GM12878 (cell line): ENCODE data around the gene PGM5.

Source experiments
- GABPA ChIP-seq: IDR thresholded peaks from 2 replicates; pipeline ENCODE4 v1.6.1; 2014; ENCODE audit warnings: antibody characterized with exemption, low read depth, mild to moderate bottlenecking, inconsistent platforms
- JUND ChIP-seq: IDR thresholded peaks from 2 replicates; pipeline ENCODE4 v1.6.1; 2012; ENCODE audit warnings: low read depth, mild to moderate bottlenecking, low read length, improper control_type of control experiment, moderate library complexity
- KDM1A ChIP-seq: fragments of 200-600 bp; sonication (generic); IDR thresholded peaks from 2 replicates; pipeline ENCODE4 v1.6.1; 2016; ENCODE audit warnings: borderline replicate concordance
- POLR2AphosphoS5 ChIP-seq: IDR thresholded peaks from 2 replicates; pipeline ENCODE4 v1.6.1; 2011; ENCODE audit warnings: mild to moderate bottlenecking, low read length, inconsistent platforms
- TAF1 ChIP-seq: IDR thresholded peaks from 2 replicates; pipeline ENCODE4 v1.6.1; 2011; ENCODE audit warnings: mild to moderate bottlenecking, low read depth, low read length, borderline replicate concordance
- TF ChIP-seq, protein P1 (sequence below): fragments of 450-650 bp; IDR thresholded peaks from 2 replicates; pipeline ENCODE4 v1.6.1; 2018; ENCODE audit warnings: mild to moderate bottlenecking, low read depth, moderate library complexity; ENCODE audit not compliant: partially characterized antibody

- TF ChIP-seq, protein P1, sequence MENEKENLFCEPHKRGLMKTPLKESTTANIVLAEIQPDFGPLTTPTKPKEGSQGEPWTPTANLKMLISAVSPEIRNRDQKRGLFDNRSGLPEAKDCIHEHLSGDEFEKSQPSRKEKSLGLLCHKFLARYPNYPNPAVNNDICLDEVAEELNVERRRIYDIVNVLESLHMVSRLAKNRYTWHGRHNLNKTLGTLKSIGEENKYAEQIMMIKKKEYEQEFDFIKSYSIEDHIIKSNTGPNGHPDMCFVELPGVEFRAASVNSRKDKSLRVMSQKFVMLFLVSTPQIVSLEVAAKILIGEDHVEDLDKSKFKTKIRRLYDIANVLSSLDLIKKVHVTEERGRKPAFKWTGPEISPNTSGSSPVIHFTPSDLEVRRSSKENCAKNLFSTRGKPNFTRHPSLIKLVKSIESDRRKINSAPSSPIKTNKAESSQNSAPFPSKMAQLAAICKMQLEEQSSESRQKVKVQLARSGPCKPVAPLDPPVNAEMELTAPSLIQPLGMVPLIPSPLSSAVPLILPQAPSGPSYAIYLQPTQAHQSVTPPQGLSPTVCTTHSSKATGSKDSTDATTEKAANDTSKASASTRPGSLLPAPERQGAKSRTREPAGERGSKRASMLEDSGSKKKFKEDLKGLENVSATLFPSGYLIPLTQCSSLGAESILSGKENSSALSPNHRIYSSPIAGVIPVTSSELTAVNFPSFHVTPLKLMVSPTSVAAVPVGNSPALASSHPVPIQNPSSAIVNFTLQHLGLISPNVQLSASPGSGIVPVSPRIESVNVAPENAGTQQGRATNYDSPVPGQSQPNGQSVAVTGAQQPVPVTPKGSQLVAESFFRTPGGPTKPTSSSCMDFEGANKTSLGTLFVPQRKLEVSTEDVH: no peak
- no peak for TF ChIP-seq POLR2AphosphoS5
- no peak for TF ChIP-seq TAF1
- no peak for TF ChIP-seq GABPA
- TF ChIP-seq JUND: no peak
- TF ChIP-seq KDM1A: no peak
These were observed 180.6 kb downstream of the PGM5 start for GRCh38 chr9:68536876-68537615.
